ENCODE results near the gene TMEM14B. TPM values are rescaled to one million over a fixed set of nuclear protein-coding genes. Genes with fewer than 3 reads are reported as not detected.
A peak's percentile ranks its signal among the peaks of the same experiment; 100 is the strongest.
"Not testable (repeated sequence)": the region's sequence is repeated elsewhere in the genome, so short reads cannot be mapped to it uniquely, and the experiment has no call there.

Gene TMEM14B
- 59.1 TPM for total RNA-seq

- intact Hi-C loops (cut with DNase I): loop anchor here (1.0 to 10.0 kb wide), 3 partner anchors 25 to 343 kb away; partner anchors contain the start of genes C6orf52 and PAK1IP1
These were observed at the start of gene TMEM14B for GRCh38 chr6:10747251-10747972. Gene TMEM14B, plus strand, starts transcription at chr6:10747805. Its CDS starts 1,441 bp downstream, at chr6:10749246.

DNA sequence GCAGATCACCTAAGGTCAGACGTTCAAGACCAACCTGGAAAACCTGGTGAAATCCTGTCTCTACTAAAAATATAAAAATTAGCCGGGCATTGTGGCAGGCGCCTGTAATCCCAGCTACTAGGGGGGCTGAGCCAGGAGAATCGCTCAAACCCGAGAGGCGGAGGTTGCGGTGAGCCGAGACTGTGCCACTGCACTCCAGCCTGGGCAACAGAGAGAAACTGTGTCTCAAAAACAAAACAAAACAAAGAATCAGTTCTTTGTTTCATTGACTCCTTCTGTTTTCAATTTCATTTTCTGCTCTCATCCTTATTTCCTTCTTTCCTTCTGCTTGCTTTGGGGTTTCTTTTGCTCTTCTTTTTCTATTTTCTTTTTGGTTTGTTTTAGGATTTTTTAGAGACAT is 33.6 kb upstream of the TMEM14B start:
- H3K27ac ChIP-seq: no peak overlapping the region
- H3K9me3 ChIP-seq: peaks cover 0 to 6% of the 10 kb centered on the region in 2 donors
- no peaks in the 10 kb centered on the region for H3K27me3 ChIP-seq
- intact Hi-C loops (cut with DNase I): no loop called here
- TF ChIP-seq CTCF (IDR thresholded peaks at IDR 0.05): no peak
- H3K36me3 ChIP-seq: peaks cover 3 to 11% of the 10 kb centered on the region in 2 donors
- no peaks in the 10 kb centered on the region for H3K4me1 ChIP-seq
- H3K4me3 ChIP-seq: no peak overlapping the region
- DNase-seq (ENCODE audit: low spot score in 2 of 2): no peak

More at GRCh38 chr6:10747251-10747972, at the start of gene TMEM14B:
- TF ChIP-seq CTCF (IDR thresholded peaks at IDR 0.05): no peak
- no peaks in the 10 kb centered on the region for H3K9me3 ChIP-seq
- H3K36me3 ChIP-seq: peaks cover 18 to 20% of the 10 kb centered on the region in 2 donors
- peak within 1 kb of the TSS; percentile 87 to 88 for H3K4me3 ChIP-seq
- peaks cover 14 to 20% of the 10 kb centered on the region in 2 donors for H3K4me1 ChIP-seq
- H3K27ac ChIP-seq: peak within 1 kb of the TSS; percentile 77 to 78
- no peaks in the 10 kb centered on the region for H3K27me3 ChIP-seq
- peak; percentile 95 to 100 for DNase-seq (ENCODE audit: low spot score in 2 of 2)

- Histone ChIP-seq H3K9me3 (peaks cover 0 to 6% of the 10 kb centered on the region in 2 donors), H3K4me3 (peak overlapping the region in 1 of 2 donors; percentile 77), H3K4me1 (peaks cover 4 to 9% of the 10 kb centered on the region in 2 donors), H3K27me3 (no peaks in the 10 kb centered on the region), H3K36me3 (no peaks in the 10 kb centered on the region), H3K27ac (peak overlapping the region; percentile 61 to 84)
- TF ChIP-seq CTCF (IDR thresholded peaks at IDR 0.05): no peak
- no peak for DNase-seq (ENCODE audit: low spot score in 2 of 2)
- intact Hi-C loops (cut with DNase I): no loop called here
These were observed 28.2 kb upstream of the TMEM14B start for GRCh38 chr6:10719296-10719963.

GRCh38 chr6:10719964-10720264 is 27.7 kb upstream of the TMEM14B start:
- peak overlapping the region; percentile 61 to 84 for H3K27ac ChIP-seq
- no peaks in the 10 kb centered on the region for H3K36me3 ChIP-seq
- H3K9me3 ChIP-seq: peaks cover 0 to 6% of the 10 kb centered on the region in 2 donors
- no peaks in the 10 kb centered on the region for H3K27me3 ChIP-seq
- DNase-seq (ENCODE audit: low spot score in 2 of 2): no peak
- peak overlapping the region; percentile 40 to 77 for H3K4me3 ChIP-seq
- no peak for TF ChIP-seq CTCF (IDR thresholded peaks at IDR 0.05)
- intact Hi-C loops (cut with DNase I): no loop called here
- H3K4me1 ChIP-seq: peaks cover 7 to 14% of the 10 kb centered on the region in 2 donors

DNA sequence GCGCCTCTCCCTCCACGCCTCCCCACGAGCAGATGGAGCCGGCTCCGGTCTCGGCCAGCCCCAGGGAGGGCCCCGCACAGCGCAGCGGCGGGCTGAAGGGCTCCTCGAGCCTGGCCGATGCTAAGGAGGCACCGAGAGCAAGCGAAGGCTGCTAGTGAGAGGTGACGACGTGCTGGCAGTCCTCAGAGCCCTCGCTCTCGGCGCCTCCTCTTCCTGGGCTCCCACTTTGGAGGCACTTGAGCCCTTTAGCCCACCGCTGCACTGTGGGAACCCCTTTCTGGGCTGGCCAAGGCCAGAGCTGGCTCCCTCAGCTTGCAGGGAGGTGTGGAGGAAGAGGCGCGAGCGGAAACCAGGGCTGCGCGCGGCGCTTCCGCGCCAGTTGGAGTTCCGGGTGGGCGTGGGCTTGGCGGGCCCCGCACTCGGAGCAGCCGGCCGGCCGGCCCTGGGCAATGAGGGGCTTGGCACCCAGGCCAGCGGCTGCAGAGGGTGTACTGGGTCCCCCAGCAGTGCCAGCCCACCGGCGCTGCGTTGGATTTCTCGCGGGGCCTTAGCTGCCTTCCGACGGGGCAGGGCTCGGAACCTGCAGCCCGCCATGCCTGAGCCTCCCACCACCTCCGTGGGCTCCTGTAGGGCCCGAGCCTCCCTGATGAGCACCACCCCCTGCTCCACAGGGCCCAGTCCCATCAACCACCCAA is 27.2 kb upstream of the TMEM14B start:
- no peaks in the 10 kb centered on the region for H3K27me3 ChIP-seq
- H3K4me3 ChIP-seq: peak overlapping the region; percentile 40 to 77
- H3K4me1 ChIP-seq: peaks cover 7 to 19% of the 10 kb centered on the region in 2 donors
- peaks cover 0 to 2% of the 10 kb centered on the region in 2 donors for H3K36me3 ChIP-seq
- intact Hi-C loops (cut with DNase I): no loop called here
- no peak for DNase-seq (ENCODE audit: low spot score in 2 of 2)
- peak overlapping the region; percentile 61 to 84 for H3K27ac ChIP-seq
- TF ChIP-seq CTCF (IDR thresholded peaks at IDR 0.05): no peak
- H3K9me3 ChIP-seq: peaks cover 0 to 6% of the 10 kb centered on the region in 2 donors

DNA sequence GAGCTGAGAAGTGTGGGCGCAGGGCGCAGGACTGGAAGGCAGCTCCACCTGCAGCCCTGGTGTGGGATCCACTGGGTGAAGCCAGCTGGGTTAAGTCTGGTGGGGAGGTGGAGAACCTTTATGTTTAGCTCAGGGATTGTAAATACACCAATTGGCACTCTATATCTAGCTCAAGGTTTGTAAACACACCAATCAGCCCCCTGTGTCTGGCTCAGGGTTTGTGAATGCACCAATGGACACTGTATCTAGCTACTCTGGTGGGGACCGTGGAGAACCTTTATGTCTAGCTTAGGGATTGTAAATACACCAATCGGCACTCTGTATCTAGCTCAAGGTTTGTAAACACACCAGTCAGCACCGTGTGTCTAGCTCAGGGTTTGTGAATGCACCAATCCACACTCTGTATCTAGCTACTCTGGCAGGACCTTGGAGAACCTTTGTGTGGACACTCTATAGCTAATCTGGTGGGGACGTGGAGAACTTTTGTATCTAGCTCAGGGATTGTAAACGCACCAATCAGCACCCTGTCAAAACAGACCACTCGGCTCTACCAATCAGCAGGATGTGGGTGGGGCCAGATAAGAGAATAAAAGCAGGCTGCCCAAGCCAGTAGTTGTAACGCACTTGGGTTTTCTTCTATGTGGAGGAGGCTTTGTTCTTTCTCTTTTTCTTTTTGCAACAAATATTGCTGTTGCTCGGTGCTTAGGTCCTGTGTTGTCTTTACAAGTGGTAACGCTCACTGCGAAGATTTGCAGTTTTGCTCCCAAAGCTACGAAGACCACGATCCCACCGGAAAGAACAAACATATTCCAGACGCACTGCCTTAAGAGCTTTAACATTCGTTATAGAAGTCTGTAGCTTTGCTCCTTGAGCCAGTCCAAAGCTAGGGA is 26.4 kb upstream of the TMEM14B start:
- H3K9me3 ChIP-seq; H3K27me3 ChIP-seq; H3K36me3 ChIP-seq; DNase-seq (ENCODE audit: low spot score in 2 of 2); intact Hi-C loops (cut with DNase I): not testable (repeated sequence)
- peak overlapping the region; percentile 61 to 84 for H3K27ac ChIP-seq
- H3K4me1 ChIP-seq: peaks cover 7 to 20% of the 10 kb centered on the region in 2 donors
- H3K4me3 ChIP-seq: peak overlapping the region; percentile 40 to 77

All from ascending aorta (tissue), 2 donors.